Activated CD8-positive, alpha-beta T cell treated with anti-CD3 and anti-CD28 coated beads for 36 hours (primary cell): ENCODE measurements around the gene IRF2BP2. TPM values are rescaled to one million over a fixed set of nuclear protein-coding genes. Genes with fewer than 3 reads are reported as not detected.
A peak's percentile ranks its signal among the peaks of the same experiment; 100 is the strongest.

Source experiments
- ATAC-seq: fragments of 200-7000 bp; cut with Tn5 transposase; one replicate; pipeline ENCODE4 v1.10.0; 2021; ENCODE audit warnings: mild to moderate bottlenecking, moderate library complexity
- CTCF ChIA-PET: fragments of 350-600 bp; sonication (Branson Sonifier 250); formaldehyde crosslinking; loops from one replicate; lab custom pipeline; 2021; ENCODE audit warnings: antibody characterized with exemption; lab: Charles Lee
- POLR2A ChIA-PET: fragments of 350-600 bp; sonication (Branson Sonifier 250); formaldehyde crosslinking; loops from one replicate; lab custom pipeline; 2021; ENCODE audit warnings: antibody characterized with exemption; lab: Charles Lee
- DNase-seq: peaks from one replicate; pipeline ENCODE4 v3.0.0-alpha.2; 2020
- H3K27ac Mint-ChIP-seq: one replicate; pipeline ENCODE4 v1.8.0; 2021; ENCODE audit warnings: mild to moderate bottlenecking, mixed read lengths
- H3K27me3 Mint-ChIP-seq: one replicate; pipeline ENCODE4 v1.8.0; 2021; ENCODE audit warnings: mixed read lengths
- H3K36me3 Mint-ChIP-seq: one replicate; pipeline ENCODE4 v1.8.0; 2021; ENCODE audit warnings: low read depth, mixed read lengths
- H3K4me1 Mint-ChIP-seq: one replicate; pipeline ENCODE4 v1.8.0; 2021; ENCODE audit warnings: low read depth, mixed read lengths
- H3K4me3 Mint-ChIP-seq: one replicate; pipeline ENCODE4 v1.8.0; 2021; ENCODE audit warnings: mild to moderate bottlenecking, moderate library complexity, mixed read lengths
- H3K9me3 Mint-ChIP-seq: one replicate; pipeline ENCODE4 v1.8.0; 2021; ENCODE audit warnings: mixed read lengths
- CTCF ChIP-seq: fragments of 200-600 bp; IDR thresholded peaks from one replicate; pipeline ENCODE4 v1.8.0; 2022; ENCODE audit warnings: antibody characterized with exemption, mild to moderate bottlenecking
- intact Hi-C: fragments of 100-400 bp; cut with micrococcal nuclease; formaldehyde crosslinking; loops from one replicate; pipeline ENCODE4 v1.10.0; 2022
- total RNA-seq, 2 experiments: library from RNA; stranded (reverse); gene quantifications; one replicate each; pipeline ENCODE4 v1.2.3, GENCODE V29; 2021

IRF2BP2 gene
- total RNA-seq, 2 experiments from 2014 or later: 148 to 155 TPM

GRCh38 chr1:234611847-234612351, 1.9 kb upstream of the IRF2BP2 start:
- DNase-seq (peak; percentile 44), ATAC-seq (no peak)
- ChIA-PET CTCF (interaction anchor here (0.8 to 2.6 kb wide), 16 partner anchors 8 to 471 kb away, joined by 3 to 16 read pairs (median 4); no protein-coding TSS in a partner anchor), POLR2A (interaction anchor here (0.6 to 6.9 kb wide), 37 partner anchors 8 to 517 kb away, joined by 3 to 132 read pairs (median 5); partner anchors contain the start of gene TOMM20)
- H3K27ac Mint-ChIP-seq: peak overlapping the region; percentile 99
- peak overlapping the region; percentile 92 for H3K4me3 Mint-ChIP-seq
- TF ChIP-seq CTCF: no peak
- H3K27me3 Mint-ChIP-seq: no peaks in the 10 kb centered on the region
- intact Hi-C loops: loop anchor here (2.0 to 5.0 kb wide), 6 partner anchors 113 to 465 kb away; no protein-coding TSS in a partner anchor
- peaks cover 19% of the 10 kb centered on the region for H3K36me3 Mint-ChIP-seq
- H3K9me3 Mint-ChIP-seq: no peaks in the 10 kb centered on the region
- H3K4me1 Mint-ChIP-seq: peaks cover 39% of the 10 kb centered on the region

GRCh38 chr1:234611225-234611846, 1.4 kb upstream of the IRF2BP2 start:
- Mint-ChIP-seq H3K4me3 (peak overlapping the region; percentile 92), H3K9me3 (no peaks in the 10 kb centered on the region), H3K36me3 (peaks cover 24% of the 10 kb centered on the region), H3K27me3 (no peaks in the 10 kb centered on the region), H3K4me1 (peaks cover 33% of the 10 kb centered on the region), H3K27ac (peak overlapping the region; percentile 99)
- intact Hi-C loops: loop anchor here (2.0 to 5.0 kb wide), 4 partner anchors 119 to 466 kb away; no protein-coding TSS in a partner anchor
- ChIA-PET CTCF (interaction anchor here (0.8 to 2.6 kb wide), 14 partner anchors 7 to 472 kb away, joined by 3 to 16 read pairs (median 4); no protein-coding TSS in a partner anchor), POLR2A (interaction anchor here (0.5 to 6.9 kb wide), 35 partner anchors 9 to 476 kb away, joined by 3 to 132 read pairs (median 5); no protein-coding TSS in a partner anchor)
- peak; percentile 50 for ATAC-seq
- no peak for TF ChIP-seq CTCF
- no peak for DNase-seq

DNA sequence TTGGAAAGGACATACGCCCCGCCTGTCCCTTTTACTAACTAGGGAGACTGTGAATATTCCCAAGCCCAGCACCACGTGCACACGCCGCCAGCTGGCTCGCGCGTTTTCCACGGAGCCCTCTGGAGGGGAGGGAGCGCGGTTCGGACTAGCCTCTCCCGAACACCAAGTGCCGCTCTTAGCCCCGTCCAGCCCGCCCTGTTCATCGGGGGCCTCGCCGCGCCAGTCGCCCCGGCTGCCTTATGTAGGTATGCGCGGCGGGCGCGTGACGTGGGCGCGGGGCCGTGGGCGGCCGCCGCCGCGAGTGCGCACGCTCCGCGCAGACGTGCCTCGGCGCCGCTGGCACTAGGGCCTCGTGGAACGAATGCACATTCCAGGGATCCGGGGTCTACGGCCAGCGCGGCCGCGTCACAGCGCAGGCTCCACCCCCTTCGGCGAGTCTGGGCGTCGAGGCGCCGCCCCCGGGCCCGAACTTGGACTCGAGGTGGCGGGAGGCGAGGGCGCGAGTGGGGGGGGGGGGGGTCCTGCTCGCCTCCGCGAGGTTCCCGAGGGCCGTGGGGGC, 767 bp upstream of the IRF2BP2 start:
- H3K4me1 Mint-ChIP-seq: peaks cover 31% of the 10 kb centered on the region
- no peak for TF ChIP-seq CTCF
- peak; percentile 63 for ATAC-seq
- no peaks in the 10 kb centered on the region for H3K9me3 Mint-ChIP-seq
- no peaks in the 10 kb centered on the region for H3K27me3 Mint-ChIP-seq
- ChIA-PET CTCF (interaction anchor here (0.8 to 2.6 kb wide), 9 partner anchors 11 to 473 kb away, joined by 3 to 14 read pairs (median 5); no protein-coding TSS in a partner anchor), POLR2A (interaction anchor here (0.5 to 6.9 kb wide), 36 partner anchors 11 to 476 kb away, joined by 3 to 132 read pairs (median 4); no protein-coding TSS in a partner anchor)
- peaks cover 30% of the 10 kb centered on the region for H3K36me3 Mint-ChIP-seq
- peak overlapping the region; percentile 92 for H3K4me3 Mint-ChIP-seq
- DNase-seq: peak; percentile 94
- peak overlapping the region; percentile 99 for H3K27ac Mint-ChIP-seq
- intact Hi-C loops: loop anchor here (2.0 to 5.0 kb wide), 4 partner anchors 120 to 467 kb away; no protein-coding TSS in a partner anchor

- no peaks in the 10 kb centered on the region for H3K9me3 Mint-ChIP-seq
- TF ChIP-seq CTCF: no peak
- ChIA-PET POLR2A (interaction anchor here (0.8 to 6.9 kb wide), 19 partner anchors 10 to 551 kb away, joined by 3 to 132 read pairs (median 7); partner anchors contain the start of gene RBM34), CTCF (interaction anchor here (1.5 to 1.9 kb wide), 3 partner anchors 109 to 123 kb away, joined by 3 to 5 read pairs (median 5); no protein-coding TSS in a partner anchor)
- intact Hi-C loops: loop anchor here (2.0 to 5.0 kb wide), 4 partner anchors 121 to 468 kb away; no protein-coding TSS in a partner anchor
- H3K4me3 Mint-ChIP-seq: peak overlapping the region; percentile 92
- DNase-seq: no peak
- peaks cover 33% of the 10 kb centered on the region for H3K4me1 Mint-ChIP-seq
- no peaks in the 10 kb centered on the region for H3K27me3 Mint-ChIP-seq
- no peak for ATAC-seq
- H3K27ac Mint-ChIP-seq: no peak overlapping the region
- H3K36me3 Mint-ChIP-seq: peaks cover 40% of the 10 kb centered on the region
Observed at GRCh38 chr1:234609691-234610042, 311 bp downstream of the IRF2BP2 start.
